Astrocyte of the spinal cord (primary cell): ENCODE results near the gene CNPPD1.

Source experiments
- DNase-seq: peaks from one replicate; pipeline ENCODE4 v3.0.0; 2011; ENCODE audit warnings: low read depth, low spot score
- H3K4me3 ChIP-seq: 2 replicates; pipeline ENCODE4 v1.5.1; 2011; ENCODE audit warnings: low read depth, mild to moderate bottlenecking, low read length, moderate library complexity
- in situ Hi-C: cut with HindIII; loops from 2 replicates; pipeline ENCODE4 v1.10.0; 2017; ENCODE audit warnings: low sequenced_read_pairs
- TF ChIP-seq, protein P1 (sequence below): IDR thresholded peaks from 2 replicates; pipeline ENCODE4 v1.5.1; 2012; ENCODE audit warnings: low read depth, mild to moderate bottlenecking, low read length, inconsistent platforms

The CNPPD1 gene

DNA sequence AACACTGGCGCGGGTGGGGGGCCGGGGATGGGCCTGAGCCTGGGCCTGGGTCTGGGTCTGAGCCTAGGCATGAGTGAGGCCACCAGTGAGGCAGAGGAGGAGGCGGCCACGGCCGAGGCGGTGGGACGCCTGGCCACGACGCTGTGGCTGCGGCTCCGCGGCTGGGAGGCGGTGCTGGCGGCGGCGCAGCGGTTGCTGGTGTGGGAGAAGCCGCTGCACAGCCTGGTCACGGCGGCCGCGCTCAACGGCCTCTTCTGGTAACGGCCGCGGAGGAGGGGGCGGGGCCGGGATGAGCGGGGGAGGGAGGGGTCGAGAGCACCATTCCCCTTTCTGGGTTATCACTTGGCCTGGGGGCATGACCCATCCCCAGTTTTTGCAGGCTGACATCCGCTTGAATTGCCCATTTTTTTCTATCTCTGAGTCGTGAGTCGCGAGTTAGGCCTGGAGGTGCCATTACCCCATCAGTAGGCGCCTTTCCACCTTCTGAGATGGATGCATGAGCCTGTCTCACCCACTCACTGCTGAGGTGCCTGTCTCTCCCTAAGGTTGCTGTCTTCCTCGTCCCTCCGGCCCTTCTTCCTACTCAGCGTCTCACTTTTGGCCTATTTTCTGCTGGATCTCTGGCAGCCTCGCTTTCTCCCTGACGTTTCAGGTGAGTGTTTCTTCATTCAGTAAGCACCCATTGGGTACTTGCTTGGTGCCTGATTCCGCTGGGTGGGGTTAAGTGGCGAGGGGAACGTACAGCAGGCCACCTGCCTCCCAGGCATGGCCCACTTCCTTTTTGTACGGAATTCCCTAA, 1.9 kb upstream of the CNPPD1 start:
- peak; percentile 19 for DNase-seq
- H3K4me3 ChIP-seq: peak overlapping the region; percentile 70
- TF ChIP-seq, protein P1, sequence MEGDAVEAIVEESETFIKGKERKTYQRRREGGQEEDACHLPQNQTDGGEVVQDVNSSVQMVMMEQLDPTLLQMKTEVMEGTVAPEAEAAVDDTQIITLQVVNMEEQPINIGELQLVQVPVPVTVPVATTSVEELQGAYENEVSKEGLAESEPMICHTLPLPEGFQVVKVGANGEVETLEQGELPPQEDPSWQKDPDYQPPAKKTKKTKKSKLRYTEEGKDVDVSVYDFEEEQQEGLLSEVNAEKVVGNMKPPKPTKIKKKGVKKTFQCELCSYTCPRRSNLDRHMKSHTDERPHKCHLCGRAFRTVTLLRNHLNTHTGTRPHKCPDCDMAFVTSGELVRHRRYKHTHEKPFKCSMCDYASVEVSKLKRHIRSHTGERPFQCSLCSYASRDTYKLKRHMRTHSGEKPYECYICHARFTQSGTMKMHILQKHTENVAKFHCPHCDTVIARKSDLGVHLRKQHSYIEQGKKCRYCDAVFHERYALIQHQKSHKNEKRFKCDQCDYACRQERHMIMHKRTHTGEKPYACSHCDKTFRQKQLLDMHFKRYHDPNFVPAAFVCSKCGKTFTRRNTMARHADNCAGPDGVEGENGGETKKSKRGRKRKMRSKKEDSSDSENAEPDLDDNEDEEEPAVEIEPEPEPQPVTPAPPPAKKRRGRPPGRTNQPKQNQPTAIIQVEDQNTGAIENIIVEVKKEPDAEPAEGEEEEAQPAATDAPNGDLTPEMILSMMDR: no peak
- in situ Hi-C loops: no loop called here

DNA sequence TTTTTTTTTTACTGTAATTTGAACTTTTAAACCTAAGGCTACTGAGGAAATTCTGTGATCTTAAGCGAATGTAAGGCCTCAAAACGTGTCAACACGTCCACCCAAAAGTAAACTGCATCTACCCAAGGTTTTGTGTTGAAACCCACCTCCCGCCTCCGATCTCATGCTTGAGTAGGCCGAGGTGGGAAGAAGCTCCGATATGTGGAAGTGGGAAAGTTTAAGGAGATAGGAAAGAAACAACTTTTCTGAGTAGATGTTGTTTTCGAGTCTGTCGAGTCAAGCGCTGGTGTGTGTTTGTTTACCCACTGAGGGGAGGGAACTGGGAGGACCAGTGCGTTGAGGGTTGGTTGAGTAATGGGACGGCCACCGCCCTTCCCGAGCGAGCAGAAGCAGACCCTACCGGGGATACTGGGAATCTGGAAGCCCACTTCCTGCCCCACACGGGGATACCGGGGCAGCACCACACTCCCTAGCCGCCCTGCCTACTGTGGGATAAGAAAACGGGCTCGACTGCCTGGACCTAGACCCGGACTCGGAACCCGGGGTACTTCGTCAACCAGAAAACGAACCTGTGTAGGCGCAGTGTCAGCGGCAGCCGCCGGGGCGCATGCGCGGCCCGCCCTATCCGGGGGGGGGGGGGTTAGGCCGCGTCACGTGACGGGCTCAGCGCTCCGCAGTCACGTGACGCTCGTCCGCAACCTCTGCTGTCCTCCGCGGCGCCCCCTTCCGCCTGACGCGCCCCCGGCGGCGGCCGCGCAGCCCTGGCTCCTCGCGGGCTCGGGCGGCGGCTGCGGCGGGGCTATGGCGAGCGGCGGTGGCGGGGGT, 1.0 kb upstream of the CNPPD1 start, which contains the start of gene RETREG2:
Gene RETREG2 (plus strand): TSS at position 724 of the 825 bp plus-strand sequence. CDS start 78 bp downstream, at position 802.
- peak within 1 kb of the TSS; percentile 75 for H3K4me3 ChIP-seq
- in situ Hi-C loops: no loop called here
- TF ChIP-seq, protein P1: no peak
- peak; percentile 94 for DNase-seq

DNA sequence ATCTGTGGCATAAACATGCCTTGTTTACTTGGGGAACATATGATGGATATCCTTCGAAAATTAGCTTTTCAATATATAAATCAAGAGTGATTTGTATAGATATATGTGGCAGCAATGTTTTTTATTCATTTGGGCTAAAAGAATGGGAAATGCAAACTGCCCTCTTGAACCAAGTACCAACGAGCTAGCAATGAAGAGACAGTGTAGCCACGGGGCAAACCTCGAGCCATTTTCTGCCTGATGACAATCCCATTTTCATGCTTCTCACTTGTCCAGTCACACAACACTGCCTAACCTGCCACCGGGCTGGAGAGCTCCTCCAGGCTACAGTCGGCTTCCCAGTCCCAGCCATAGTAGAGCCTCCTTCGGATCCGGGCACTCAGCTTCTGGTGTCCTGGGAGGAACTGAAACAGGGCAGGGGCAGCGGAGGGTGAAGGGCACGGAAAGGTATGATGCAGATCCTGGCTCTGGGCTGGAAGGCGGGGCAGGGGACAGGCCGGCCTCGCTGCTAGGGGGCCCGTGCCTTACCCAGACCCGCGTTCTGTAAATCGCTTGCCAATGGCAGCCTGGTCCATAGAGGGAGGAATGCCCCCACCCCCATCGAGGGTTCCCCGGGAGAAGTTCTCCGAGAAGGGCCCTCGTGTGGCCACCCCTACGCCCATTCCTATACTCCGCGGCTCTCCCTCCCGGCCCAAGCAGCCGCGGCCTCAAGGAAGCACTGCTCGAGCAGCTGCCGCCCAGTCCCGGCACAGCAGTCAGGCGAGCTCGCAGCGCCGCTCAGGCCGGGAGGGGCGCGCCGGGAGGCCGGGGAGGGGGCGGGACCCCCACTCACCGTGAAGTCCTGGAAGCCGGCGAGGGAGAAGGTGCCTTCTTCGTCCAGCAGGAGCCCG, 552 bp downstream of the CNPPD1 start:
- peak; percentile 41 for DNase-seq
- TF ChIP-seq, protein P1: peak; percentile 5
- in situ Hi-C loops: no loop called here
- peak overlapping the region; percentile 75 for H3K4me3 ChIP-seq

DNA sequence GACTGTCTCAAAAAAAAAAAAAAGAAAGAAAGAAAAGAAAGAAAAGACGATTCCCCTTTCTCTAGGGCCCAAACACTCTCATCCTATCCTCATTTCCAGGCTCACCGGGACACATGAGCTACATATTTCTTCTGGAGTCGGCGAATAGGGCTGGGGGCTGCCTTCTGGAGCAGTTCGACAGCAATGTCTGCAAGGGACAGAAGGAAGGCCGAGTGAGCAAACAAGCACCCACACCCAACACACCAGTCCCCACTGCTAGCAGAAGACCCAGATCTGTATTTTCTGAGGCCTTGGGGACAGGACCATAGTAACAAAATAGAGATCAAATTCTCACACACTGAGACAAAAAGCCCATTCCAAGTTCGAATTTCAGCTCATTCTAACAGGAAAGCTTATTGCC, 1.2 kb downstream of the CNPPD1 start:
- in situ Hi-C loops: no loop called here
- TF ChIP-seq, protein P1: no peak
- H3K4me3 ChIP-seq: peak overlapping the region; percentile 75
- no peak for DNase-seq

DNA sequence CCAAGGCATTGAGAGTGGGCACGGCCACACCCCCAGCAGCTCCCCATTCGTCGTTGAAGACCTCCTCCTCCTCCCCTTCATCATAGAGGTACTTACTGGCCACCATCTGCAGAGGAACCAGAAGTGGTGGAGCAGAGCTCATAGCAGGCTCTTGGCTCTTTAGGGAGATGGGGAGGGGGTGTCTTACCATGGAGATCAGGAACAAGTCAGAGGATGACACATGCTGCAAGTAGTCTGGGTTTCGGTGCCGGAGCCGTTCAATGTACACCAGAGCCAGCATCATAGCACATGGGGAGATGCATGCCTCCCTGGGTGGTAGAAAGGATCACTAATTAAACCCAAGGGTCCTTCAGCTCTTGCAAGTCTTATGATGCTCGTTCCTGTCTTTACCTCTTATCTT, 1.9 kb downstream of the CNPPD1 start:
- H3K4me3 ChIP-seq: no peak overlapping the region
- in situ Hi-C loops: no loop called here
- TF ChIP-seq, protein P1: no peak
- DNase-seq: no peak

DNA sequence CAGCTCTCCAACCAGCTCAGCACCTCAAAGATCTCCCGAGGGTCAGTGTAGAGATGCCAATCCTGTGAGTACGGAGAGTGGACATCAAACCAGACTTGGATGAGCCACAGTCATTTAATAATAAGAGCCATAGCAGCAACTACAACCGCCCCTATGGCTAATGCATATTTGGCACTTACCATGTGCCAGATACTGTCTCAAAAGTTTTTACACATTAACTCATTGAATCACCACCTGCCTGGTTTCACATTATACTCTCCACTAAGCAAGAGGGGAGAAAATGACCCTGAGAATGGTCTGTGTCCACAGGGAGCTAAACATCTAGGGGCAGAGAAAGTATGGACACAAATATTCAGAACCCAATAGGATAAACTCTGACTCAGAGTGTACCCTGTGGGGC, 2.6 kb downstream of the CNPPD1 start:
- H3K4me3 ChIP-seq: no peak overlapping the region
- in situ Hi-C loops: no loop called here
- DNase-seq: no peak
- TF ChIP-seq, protein P1: no peak
